GM19193 (cell line): ENCODE measurements around the gene ASAP2.

Experiments used
- POLR2A ChIP-seq: IDR thresholded peaks from 4 replicates; pipeline ENCODE4 v1.6.1; 2011; ENCODE audit not compliant: insufficient read depth, insufficient read length; ENCODE audit errors: extremely low read depth

Gene ASAP2

GRCh38 chr2:9373476-9373875 is 166.9 kb downstream of the ASAP2 start:
- no peak for TF ChIP-seq POLR2A

- TF ChIP-seq POLR2A = no peak
Measured at GRCh38 chr2:9374071-9374730, 167.6 kb downstream of the ASAP2 start.

- TF ChIP-seq POLR2A = no peak
Measured at GRCh38 chr2:9375857-9376428, 169.3 kb downstream of the ASAP2 start.

- no peak for TF ChIP-seq POLR2A
Measured at GRCh38 chr2:9377461-9378097, 171.0 kb downstream of the ASAP2 start.

GRCh38 chr2:9378433-9379390 is 172.1 kb downstream of the ASAP2 start:
- TF ChIP-seq POLR2A = no peak

GRCh38 chr2:9379391-9379755 is 172.8 kb downstream of the ASAP2 start:
- TF ChIP-seq POLR2A = no peak

GRCh38 chr2:9380702-9381628 is 174.4 kb downstream of the ASAP2 start:
- TF ChIP-seq POLR2A = no peak

- TF ChIP-seq POLR2A = no peak
Measured at GRCh38 chr2:9382604-9383235, 176.1 kb downstream of the ASAP2 start.

GRCh38 chr2:9384521-9384920 is 177.9 kb downstream of the ASAP2 start:
- no peak for TF ChIP-seq POLR2A

- TF ChIP-seq POLR2A = no peak
Measured at GRCh38 chr2:9385841-9386240, 179.2 kb downstream of the ASAP2 start.

- no peak for TF ChIP-seq POLR2A
Measured at GRCh38 chr2:9388199-9388681, 181.6 kb downstream of the ASAP2 start.

- no peak for TF ChIP-seq POLR2A
Measured at GRCh38 chr2:9388950-9389911, 182.6 kb downstream of the ASAP2 start.
